Activated effector memory CD4-positive, alpha-beta T cell treated with anti-CD3 and anti-CD28 coated beads, Interleukin-2, amount 50 U/mL, for 16 hours (primary cell): ENCODE measurements around the gene CCR7.
"Not testable (repeated sequence)": the region's sequence is repeated elsewhere in the genome, so short reads cannot be mapped to it uniquely, and the experiment has no call there.

Experiments
- DNase-seq: peaks from one replicate; pipeline ENCODE4 v3.0.0-alpha.2; 2020

CCR7 gene

DNA sequence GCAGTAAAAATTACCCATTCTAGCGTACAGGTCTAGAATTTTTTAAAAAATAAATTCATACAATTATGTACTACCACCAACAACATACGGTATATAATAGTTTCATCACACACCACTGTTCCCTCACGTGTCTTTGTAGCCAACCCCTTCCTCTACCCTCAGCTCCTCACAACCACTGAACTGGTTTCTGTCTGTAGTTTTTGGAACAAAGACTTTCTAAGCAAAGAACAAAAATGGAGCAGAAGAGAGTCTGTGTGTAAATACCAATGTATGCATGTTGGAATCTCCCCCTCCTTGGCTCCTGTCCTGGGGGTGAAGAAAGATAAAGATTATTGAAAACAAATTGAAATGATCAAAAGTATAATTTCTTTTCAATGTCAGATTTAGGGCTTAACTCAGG lies 31.9 kb upstream of the CCR7 start:
- DNase-seq = no peak

DNA sequence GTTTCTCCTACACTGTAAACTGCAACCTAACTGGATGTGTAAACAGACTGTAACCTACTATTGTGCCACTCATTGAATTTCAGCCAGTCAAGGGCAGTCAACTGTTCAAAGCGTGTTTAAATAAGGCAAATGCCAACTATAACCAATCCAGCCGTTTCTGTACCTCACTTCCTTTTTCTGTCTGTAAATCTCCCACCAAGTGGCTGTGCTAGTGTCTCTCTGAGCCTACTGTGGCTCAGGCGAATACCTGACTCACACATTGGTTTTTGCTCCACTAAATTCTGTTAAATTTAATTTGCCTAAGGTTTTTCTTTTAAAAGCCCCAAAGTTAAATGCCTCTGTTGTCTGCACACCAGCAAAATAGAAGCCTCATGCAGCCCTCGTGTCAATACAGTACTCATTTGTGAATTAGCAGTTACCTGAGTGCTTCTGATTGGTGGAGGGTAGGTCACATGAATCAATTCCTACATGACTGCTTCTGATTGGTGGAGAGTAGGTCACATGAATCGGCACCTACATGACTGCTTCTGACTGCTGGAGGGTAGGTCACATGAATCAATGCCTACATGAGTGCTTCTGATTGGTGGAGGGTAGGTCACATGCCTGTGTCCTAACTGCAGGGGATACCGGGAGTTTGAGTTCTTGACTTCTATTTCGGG lies 31.1 kb upstream of the CCR7 start:
- no peak for DNase-seq

DNA sequence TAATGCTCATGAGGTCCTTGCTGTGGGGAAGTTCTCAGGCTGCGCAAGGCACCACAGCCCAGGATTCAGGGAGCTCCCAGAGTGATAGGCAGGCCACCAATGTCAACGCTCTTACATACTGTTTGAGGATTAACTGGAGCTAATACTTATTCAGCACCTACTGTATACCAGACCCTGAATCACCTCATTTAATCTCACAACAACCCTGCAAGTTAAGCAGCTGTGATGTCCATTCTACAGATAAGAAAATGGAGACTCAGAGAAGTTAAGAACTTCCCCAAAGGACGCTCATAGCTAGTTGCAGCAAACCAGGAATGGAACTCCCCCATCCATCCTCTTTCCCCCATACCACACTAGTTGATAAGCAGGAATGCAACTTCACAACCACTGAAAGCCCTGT lies 25.5 kb upstream of the CCR7 start:
- no peak for DNase-seq

GRCh38 chr17:40588552-40588951 lies 23.3 kb upstream of the CCR7 start:
- no peak for DNase-seq

GRCh38 chr17:40586264-40586663 lies 21.0 kb upstream of the CCR7 start:
- DNase-seq = not testable (repeated sequence)

DNA sequence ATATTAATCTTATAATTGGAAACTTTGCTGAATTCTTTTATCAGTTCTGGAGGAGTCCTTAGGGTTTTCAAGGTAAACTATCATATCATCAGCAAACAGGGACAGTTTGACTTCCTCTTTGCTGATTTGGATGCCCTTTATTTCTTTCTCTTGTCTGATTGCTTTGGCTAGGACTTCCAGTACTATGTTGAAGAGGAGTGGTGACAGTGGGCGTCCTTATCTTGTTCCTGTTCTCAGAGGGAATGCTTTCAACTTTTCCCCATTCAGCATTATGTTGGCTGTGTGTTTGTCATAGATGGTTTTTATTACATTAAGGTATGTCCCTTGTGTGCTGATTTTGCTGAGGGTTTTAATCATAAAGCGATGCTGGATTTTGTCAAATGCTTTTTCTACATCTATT lies 19.7 kb upstream of the CCR7 start:
- DNase-seq = not testable (repeated sequence)

GRCh38 chr17:40582328-40582901 lies 17.1 kb upstream of the CCR7 start:
- peak; percentile 80 for DNase-seq

DNA sequence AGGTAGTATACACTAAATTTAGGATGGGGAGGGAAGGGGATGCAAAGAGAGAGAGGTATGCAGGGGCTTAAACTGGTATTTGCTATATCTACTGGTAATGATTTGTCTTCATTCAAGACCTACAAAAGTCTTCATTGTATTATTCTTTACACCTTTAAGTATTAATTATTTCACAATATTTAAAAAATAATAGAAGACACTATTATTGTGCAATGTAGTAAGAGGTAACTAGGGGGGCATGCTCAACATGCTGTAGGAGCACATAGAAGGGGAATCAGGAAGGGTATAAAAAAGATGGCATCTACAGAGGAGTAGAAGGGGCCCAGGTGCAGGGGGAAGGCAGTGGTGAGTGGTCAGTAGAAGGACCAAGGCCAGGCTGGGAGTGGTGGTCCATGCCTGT lies 14.9 kb upstream of the CCR7 start:
- no peak for DNase-seq

DNA sequence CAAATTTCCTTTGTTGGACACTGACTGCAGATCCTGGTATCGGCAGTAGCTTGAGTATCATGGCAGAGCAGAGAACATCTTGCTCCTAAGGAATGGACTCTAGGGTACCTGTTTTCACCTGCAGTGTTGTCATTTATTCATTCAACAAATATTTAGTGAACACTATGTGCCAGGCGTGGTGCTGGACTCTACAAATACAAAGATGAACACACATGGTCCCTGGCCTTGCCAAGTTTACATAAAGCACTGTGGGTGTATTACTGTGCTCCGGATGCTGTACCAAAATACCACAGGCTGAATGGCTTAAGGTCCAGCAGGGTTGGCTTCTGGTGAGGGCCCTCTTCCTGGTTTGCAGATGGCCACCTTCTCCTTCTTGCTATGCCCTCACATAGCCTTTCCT lies 14.2 kb upstream of the CCR7 start:
- no peak for DNase-seq

GRCh38 chr17:40577611-40578065 lies 12.4 kb upstream of the CCR7 start:
- no peak for DNase-seq

- no peak for DNase-seq
These were observed 11.0 kb upstream of the CCR7 start for GRCh38 chr17:40576113-40576740.

GRCh38 chr17:40574292-40574691 lies 9.0 kb upstream of the CCR7 start:
- no peak for DNase-seq

DNA sequence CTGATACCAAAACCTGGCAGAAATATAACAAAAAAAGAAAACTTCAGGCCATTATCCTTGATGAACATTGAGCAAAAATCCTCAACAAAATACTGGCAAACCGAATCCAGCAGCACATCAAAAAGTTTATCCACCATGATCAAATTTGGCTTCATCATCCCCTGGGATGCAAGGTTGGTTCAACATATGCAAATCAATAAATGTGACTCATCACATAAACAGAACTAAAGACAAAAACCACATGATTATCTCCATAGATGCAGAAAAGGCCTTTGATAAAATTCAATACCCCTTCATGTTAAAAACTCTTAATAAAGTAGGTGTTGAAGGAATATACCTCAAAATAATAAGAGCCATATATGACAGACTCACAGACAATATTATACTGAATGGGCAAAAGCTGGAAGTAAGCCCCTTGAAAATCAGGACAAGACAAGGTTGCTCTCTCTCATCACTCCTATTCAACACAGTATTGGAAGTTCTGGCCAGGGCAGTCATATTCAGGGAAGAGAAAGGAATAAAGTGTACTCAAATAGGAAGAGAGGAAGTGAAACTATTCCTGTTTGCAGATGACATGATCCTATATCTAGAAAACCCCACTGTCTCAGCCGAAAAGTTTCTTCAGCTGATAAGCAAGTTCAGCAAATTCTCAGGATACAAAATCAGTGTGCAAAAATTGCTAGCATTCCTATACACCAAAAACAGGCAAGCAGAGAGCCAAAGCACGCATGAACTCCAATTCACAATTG lies 7.1 kb upstream of the CCR7 start:
- DNase-seq = not testable (repeated sequence)

GRCh38 chr17:40568074-40568836 lies 3.0 kb upstream of the CCR7 start:
- DNase-seq = no peak

GRCh38 chr17:40567377-40567776 lies 2.1 kb upstream of the CCR7 start:
- DNase-seq = no peak

- peak; percentile 63 for DNase-seq
These were observed 617 bp upstream of the CCR7 start for GRCh38 chr17:40565769-40566409.

- DNase-seq = peak; percentile 80
These were observed 933 bp downstream of the CCR7 start for GRCh38 chr17:40564195-40564882.

GRCh38 chr17:40563220-40564052 lies 1.8 kb downstream of the CCR7 start:
- peak; percentile 84 for DNase-seq

DNA sequence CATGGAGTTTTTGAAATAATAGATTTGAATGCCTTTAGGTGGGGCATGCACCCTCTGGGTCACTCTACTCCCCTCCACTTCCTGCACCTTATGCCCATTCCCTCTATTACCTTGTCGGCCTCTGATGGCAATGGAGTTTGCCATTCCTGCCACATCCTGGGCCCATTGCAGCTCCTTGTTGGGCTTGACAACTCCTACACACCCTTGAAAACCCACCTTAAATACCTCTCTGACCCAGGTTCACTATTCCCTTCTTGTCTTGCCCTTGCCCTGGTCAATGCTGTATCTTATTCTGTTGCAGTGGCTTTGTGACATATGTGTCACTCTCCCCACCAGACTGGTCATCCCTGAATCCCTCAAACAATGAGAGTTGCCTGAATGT lies 2.4 kb downstream of the CCR7 start:
- DNase-seq = peak; percentile 61

- DNase-seq = peak; percentile 86
These were observed 3.2 kb downstream of the CCR7 start for GRCh38 chr17:40561871-40562611.
